GM21526 (cell line): ENCODE measurements around the gene CD320.
A peak's percentile ranks its signal among the peaks of the same experiment; 100 is the strongest.
"Not testable (repeated sequence)": the region's sequence is repeated elsewhere in the genome, so short reads cannot be mapped to it uniquely, and the experiment has no call there.

Experiments used
- ATAC-seq: cut with Tn5 transposase; IDR thresholded peaks from one replicate; pipeline ENCODE4 v1.9.1; 2021; ENCODE audit warnings: moderate library complexity; ENCODE audit not compliant: unreplicated experiment, low FRiP score

The CD320 gene

DNA sequence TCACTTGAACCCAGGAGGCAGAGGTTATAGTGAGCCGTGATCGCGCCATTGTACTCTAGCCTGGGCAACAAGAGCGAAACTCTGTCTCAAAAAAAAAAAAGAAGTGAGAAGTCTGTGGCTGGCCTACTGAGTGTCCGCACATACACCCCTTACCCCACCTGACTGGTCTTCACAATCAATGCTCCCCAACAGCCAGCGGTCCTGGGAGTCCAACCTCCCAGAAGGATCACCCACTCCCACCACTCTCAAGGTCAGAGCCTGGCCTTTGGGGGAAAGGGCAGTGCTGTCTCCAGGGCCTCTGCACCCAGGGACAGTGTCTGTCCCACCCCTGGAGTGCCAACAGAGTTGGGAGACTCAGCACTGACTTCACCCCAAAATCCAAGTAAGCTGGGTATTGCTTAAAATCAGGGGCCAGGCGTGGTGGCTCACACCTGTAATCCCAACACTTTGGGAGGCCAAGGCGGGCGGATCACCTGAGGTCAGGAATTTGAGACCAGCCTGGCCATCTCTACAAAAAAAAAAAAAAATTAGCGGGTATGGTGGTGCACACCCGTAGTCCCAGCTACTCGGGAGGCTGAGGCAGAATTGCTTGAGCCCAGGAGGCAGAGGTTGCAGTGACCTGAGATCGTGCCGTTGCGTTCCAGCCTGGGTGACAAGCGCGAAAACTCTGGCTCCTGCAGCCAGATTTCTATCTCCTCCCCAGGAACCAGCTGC lies 2.3 kb upstream of the CD320 start:
- ATAC-seq, result no peak

DNA sequence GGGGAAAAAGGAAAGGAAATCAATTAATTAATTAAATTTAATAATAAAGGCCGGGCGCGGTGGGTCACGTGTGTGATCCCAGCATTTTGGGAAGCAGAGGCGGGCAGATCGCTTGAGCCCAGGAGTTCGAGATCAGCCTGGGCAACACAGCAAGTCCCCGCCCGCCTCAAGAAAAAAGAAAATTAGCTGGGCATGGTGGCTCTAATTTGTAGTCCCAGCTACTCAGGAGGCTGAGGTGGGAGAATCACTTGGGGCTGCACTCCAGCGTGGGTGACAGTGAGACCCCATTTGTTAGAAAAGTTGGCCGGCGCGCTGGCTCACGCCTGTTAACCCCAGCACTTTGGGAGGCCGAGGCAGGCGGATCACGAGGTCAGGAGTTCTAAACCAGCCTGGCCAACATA lies 733 bp upstream of the CD320 start:
- ATAC-seq, result no peak

DNA sequence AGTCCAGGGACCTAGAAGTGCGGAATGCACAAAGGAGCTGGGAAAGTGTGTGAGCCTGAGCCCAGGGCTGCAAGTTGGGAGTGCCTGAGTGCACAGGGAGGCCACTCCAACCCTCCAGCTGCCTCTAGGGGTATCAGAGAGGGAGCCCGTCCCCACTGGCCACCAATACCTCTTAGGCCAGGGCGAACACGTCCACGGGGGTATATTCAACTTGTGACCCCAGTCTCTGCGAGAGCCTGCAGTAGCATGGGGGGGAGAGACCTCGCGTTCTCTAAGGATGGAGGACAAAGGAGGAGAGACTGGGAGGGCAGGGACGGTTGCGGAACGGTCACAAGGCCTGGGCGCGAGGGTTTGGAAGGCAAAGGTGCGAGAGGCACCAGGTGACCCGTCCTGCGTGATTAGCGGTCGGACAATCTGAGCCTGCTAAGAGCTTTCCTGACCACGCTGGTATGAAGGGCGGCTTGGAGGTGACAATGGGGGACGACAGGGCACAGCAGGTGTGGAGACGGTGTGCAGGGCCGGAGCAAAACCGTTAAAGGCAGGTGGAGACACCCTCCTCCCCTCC lies 676 bp downstream of the CD320 start:
- peak; percentile 3 for ATAC-seq

DNA sequence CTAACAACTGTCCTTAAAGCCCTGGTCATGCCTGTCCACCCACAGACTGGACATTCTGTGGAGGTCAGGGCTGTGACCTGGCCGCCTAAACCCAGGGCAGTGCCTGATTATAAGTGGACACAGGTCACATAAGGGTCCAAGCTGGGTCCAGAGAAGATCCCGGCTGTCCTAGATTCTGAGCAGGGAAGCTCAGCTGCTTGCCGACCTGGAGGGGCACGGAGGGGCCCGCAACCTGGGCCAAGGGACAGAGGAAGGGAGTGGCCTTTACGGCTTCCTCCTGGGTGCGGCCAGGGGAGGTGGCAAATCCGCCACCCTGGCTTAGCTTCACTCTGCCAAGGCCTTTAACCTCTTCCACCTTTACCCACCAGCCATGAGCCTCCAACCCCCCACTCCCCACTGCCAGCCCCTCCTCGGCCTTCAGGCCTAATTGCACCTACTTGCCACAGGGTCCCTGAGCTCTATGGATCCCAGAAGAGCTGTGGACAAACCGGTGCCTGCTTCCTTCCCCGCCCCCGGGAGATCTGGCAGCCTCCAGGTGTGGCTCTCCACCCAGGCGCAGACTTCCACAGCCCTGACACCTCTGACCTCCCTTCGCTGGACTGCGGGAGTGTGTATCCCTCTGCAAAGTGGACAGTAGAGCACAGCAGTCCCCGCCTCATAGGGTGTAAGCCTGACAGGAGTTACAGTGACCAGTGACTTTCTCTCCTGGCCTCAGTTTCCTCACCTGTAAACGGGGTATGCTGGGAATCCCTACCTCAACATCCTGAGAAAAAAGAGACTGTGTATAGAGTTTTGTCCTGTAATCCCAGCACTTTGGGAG lies 1.7 kb downstream of the CD320 start:
- no peak for ATAC-seq

DNA sequence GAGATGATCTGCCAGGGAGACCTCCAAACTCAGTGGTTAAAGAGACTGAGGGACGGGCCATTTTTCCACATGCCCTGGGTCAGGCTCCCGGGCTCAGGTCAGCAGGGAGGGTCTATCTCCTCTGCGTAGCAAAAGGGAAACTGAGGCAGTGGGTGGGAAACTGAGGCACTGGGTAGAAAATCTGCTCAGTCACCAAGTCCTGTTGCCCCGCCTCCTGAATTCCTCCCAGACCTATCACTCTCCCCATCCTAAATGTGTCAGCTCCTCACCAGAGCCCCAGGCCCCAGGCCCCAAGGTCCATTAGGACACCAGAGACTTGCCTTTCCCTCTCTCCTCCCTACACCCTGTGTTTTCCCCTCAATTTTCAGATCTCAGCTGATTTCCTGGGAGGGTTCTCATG lies 2.4 kb downstream of the CD320 start:
- ATAC-seq, result no peak

DNA sequence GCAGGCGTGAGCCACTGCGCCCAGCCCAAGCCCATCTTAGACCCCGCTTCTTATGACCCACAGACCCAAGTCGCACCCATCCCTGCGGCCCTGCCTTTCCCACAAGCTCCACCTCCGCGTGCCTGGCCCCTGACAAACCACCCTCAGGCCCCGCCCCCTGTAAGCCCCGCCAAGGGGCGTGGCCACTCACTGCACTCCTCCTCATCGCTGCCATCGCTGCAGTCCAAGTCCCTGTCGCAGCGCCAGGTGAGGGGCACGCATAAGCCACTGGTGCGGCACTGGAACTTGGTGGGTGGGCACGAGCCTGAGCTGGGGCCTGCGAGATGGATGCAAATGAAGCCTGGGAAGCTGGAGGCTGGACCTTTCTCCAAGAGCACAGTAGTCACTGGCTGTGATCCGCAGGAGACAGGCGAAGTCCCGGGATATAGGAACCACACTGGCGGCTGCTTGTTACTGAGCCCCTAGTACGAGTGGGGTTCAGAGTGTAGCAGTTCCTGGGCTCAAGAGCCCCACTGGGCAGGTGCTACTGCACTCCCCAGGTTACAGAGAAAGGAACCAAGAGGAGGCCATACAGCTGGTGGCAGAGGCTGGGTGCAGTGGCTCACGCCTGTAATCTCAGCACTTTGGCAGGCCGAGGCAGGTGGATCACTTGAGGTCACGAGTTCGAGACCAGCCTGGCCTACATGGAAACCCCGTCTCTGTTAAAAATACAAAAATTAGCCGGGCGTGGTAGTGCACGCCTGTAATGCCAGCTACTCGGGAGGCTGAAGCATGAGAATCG lies 3.1 kb downstream of the CD320 start:
- no peak for ATAC-seq

DNA sequence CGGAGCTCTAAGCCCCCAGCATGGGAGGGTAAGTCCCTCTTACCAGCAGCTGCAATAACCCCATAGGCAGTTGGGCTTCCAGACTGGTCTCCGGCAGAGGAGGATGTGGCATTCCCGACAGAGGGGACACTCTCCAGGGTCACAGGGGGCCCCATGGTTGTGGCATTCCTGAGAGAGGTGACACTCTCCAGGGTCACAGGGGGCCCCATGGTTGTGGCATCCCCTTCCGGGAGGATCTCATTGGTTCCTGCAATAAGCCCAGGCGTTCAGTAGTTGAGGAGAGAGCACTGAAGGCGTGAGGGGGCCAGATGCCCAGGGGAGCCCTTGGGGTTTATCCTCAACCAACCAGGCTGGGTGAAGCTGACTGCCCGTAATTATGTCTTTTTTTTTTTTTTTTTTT lies 5.4 kb downstream of the CD320 start:
- ATAC-seq, result no peak

DNA sequence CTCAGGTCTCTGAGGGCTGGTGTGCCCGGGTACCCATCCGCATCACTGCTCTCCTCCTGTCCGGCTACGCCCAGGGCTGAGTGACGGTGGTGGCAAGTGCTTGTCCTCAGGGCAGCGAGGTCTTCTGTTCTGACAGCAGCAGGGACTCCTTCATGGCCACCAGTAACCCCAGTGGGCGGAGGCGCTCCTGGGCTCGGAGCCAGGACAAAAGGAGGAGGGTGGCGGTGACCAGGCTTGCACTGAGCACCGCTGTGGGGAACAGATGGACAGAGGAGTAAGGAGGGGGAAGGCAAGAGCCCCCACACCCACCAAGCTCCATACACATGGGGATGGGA lies 5.8 kb downstream of the CD320 start:
- ATAC-seq, result no peak

DNA sequence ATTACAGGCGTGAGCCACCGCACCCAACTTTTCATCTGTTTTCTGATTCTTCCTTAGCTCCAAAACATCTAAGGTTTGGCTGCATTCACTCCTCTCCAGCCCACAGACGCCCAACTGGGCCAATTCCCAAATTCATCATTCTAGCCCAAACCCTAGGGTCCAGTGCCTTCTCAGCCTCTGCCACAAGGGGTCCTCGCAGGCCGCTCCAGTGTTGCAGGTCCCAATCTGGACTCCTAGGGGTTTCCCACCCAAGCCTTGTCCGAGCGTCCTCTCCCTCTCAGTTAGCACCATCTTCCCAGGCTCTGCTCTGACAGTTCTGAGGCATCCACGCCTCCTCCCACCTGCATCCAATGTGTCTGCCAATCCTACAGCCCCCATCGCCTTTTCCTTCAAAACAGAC lies 16.8 kb downstream of the CD320 start:
- ATAC-seq, result not testable (repeated sequence)

DNA sequence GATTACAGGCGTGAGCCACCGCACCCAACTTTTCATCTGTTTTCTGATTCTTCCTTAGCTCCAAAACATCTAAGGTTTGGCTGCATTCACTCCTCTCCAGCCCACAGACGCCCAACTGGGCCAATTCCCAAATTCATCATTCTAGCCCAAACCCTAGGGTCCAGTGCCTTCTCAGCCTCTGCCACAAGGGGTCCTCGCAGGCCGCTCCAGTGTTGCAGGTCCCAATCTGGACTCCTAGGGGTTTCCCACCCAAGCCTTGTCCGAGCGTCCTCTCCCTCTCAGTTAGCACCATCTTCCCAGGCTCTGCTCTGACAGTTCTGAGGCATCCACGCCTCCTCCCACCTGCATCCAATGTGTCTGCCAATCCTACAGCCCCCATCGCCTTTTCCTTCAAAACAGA lies 31.6 kb downstream of the CD320 start:
- not testable (repeated sequence) for ATAC-seq

DNA sequence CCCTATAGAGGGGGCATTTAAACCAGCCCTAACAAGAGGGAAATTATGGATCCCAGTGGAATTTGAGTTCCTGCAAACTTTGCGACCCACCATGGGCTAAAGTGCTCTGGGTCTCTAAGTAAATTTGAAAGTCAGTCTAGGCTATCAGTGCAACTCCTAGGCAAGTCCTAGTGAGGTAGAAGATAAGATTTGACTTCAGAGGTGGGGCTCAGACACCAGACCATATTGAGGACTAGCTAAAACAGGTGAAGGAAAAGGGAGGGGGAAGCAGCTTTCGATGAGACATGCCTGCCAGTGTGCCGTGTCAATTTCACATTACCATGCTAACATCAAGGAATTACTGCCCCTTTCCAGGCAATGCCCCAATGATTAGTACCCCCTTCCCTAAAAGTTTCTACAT lies 38.4 kb downstream of the CD320 start:
- no peak for ATAC-seq

DNA sequence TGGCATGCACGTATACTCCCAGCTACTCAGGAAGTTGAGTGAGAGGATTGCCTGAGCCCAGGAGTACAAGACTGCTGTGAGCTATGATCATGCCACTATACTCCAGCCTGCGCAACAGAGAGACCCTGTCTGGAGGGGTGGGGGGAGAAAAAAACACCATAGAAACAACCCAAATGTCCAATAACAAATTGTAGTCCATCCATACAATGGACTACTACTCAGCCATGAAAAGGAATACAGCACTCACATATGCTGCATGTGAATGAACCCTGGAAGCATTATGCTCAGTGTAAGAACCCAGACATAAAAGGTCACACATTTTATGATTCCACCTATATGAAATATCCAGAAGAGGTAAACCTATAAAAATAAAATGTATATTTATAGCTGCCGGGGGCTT lies 42.3 kb downstream of the CD320 start:
- ATAC-seq, result no peak

DNA sequence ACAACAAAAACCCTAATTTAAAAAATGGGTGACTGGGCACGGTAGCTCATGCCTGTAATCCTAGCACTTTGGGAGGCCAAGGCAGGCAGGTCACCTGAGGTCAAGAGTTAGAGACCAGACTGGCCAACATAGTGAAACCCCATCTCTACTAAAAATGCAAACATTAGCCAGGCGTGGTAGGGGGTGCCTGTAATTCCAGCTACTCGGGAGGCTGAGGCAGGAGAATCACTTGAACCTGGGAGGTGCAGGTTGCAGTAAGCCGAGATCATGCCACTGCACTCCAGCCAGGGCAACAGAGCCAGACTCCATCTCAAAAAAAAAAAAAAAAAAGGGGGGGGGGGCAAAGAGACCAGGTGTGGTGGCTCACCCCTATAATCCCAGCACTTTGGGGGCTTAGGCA lies 43.9 kb downstream of the CD320 start:
- not testable (repeated sequence) for ATAC-seq

DNA sequence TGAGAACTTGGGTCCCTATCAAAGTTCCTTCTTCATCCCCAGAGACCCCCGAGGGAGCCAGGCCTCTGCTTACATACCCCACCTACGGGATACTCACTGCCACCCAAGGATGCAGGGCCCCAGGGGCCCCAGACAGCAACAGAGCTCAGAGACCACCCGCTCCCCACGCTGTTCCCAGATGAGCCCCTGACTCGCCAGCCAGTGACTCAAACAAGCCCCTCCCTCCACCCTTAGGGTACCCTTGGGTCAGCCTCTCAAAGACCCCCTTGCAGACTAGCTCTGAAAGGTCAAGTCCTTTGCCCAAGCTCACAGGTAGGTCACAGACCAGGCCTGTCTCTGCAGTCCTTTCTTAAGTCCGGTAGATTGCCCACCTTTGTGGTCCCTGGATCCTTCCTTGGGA lies 45.7 kb downstream of the CD320 start:
- no peak for ATAC-seq

DNA sequence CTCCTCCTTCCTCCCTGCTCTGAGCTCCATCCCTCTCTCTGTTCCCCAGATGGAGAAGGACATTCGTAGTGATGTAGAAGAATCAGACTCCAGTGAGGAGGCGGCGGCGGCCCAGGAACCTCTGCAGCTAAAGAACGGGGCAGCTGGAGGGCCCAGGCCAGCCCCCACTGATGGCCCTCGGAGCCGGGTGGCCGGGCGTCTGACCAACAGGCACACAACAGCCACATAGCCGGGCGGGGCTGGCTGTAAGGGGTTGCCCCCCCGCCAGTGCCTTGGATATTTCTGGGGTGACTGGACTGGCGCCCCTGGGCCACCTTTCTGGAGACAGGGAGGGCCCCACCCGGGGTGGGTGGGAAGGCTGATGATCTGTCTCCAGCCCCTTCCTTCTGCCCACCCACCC lies 46.3 kb downstream of the CD320 start:
- no peak for ATAC-seq

DNA sequence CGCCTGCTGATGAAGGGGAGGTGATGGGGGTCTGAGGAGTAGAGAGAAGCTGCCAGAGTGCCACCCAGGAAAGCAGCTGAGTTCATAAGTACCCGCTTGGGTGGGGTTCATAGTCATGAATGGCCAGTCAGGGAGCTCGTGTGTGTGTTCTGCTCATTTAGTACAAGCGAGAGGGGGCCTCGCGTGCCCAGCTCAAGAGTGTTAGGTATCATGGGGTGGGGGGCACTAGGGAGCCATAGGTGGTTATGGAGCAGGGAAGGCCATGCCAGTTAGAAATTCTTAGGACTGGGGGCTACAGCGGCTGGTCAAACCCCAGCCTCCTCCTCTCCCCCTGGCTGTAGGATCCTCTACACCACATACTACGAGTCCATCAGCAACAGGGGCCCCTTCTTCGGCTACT lies 46.8 kb downstream of the CD320 start:
- no peak for ATAC-seq

DNA sequence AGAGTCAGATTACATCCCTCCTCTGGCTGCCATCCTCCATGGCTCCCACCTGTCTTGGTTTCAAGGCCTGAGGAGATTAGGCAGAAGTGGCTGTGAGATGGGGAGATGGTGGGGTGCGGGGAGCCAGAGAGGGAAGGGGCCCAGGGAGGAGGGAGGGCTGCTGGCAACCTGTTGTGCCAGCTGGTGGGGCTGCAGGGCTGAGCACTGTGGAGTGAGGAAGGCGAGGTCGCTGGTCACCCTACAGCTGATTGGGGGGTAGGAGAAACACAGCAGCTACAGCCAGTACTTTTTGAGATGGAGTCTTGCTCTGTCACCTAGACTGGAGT lies 48.3 kb downstream of the CD320 start:
- no peak for ATAC-seq

DNA sequence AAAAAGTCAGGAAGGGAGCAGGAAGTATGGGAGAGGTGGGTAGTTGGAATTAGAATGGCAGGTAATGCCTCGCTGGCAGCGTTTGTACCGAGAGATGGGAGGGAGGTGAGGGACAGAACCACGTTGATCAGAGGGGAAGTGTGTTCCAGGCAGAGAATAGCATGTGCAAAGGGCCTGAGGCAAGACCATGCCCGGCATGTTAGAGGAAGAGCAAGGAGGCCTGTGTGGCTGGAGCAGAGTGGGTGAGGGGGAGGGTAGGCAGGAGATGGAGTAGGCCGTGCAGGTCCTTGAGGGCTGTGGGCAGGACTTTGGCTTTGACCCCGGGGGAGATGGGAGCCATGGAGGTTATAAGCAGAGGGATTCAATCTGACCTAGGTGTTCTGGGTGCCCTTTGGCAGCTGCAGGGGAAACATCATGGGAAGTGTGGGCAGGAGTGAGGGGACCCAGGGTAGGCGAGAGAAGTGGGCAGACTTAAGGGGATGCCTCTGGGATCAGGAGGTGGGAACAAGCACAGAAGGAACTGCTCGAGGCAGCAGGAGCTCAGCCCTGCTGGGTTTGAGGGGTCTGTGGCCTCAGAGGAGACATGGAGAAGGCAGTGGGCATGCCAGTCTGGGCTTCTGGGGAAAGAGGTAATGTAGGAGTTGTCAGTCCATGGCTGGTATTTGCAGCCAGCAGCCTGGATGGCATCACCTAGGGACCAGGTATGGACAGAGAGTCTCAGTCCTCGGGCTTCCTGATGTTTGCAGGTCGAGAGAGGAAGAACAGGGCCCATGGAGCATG lies 48.8 kb downstream of the CD320 start:
- no peak for ATAC-seq

DNA sequence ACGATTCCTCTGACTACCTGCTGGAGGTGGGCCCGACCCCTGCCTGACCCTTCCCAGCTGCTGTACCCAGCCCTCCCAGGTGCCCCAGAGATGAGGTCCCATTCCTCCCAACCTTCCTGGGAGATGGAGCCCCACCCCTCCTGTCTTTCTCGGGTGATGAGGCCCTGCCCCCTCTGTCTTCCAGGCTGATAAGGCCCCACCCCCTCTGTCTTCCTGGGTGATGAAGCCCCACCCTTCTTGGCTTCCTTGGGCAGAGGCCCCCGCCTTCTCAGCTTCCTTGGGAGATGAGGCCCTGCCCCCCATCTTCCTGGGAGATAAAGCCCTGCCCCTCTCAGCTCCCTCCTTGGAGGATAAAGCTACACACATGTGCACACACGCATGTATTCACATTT lies 51.1 kb downstream of the CD320 start:
- no peak for ATAC-seq

DNA sequence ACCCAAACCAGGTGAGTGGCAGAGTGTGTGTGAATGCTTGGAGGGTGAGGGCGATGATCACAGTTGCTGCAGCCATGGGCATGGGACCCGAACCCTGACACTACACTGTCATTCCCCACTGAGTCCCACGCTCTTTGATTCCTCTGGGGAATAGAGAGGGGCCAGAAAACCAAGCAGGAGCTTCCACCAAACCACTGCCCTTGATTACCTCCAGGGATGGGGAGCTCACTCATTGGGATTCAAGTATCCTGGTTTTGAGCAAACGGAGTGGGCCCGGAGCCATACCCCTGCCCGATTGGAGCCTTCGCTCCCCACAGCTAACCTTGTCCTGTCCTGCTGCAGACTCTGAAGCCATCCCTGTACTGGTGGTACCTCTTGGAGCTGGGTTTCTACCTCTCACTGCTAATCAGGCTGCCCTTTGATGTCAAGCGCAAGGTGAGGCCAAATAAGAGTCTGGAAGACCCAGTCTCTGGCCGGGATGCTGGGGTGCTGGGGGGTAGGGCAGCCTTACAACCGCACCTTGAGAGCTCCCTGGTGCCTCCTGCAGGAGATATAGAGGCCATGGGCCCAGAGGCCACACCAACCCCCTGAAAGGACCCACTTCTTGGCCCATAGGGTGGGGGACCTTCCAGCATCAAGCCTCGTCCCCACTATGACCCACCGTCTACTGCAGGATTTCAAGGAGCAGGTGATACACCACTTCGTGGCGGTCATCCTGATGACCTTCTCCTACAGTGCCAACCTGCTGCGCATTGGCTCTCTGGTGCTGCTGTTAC lies 51.7 kb downstream of the CD320 start:
- ATAC-seq, result no peak
